ENCODE measurements around the gene GRB10.

GRB10 gene

GRCh38 chr7:50618281-50618680 lies 164.4 kb downstream of the GRB10 start:
- no peak for TF ChIP-seq CTCF (IDR thresholded peaks at IDR 0.05; ENCODE audit: insufficient read depth, missing control alignments)
- no peak for FAIRE-seq

GRCh38 chr7:50615519-50616080 lies 167.1 kb downstream of the GRB10 start:
- DNase-seq (ENCODE audit: insufficient read length, low spot score) (no peak), FAIRE-seq (no peak)
- TF ChIP-seq CTCF (IDR thresholded peaks at IDR 0.05; ENCODE audit: insufficient read depth, missing control alignments): no peak

More at GRCh38 chr7:50618281-50618680, 164.4 kb downstream of the GRB10 start:
- no peak for DNase-seq (ENCODE audit: insufficient read length, low spot score)

DNA sequence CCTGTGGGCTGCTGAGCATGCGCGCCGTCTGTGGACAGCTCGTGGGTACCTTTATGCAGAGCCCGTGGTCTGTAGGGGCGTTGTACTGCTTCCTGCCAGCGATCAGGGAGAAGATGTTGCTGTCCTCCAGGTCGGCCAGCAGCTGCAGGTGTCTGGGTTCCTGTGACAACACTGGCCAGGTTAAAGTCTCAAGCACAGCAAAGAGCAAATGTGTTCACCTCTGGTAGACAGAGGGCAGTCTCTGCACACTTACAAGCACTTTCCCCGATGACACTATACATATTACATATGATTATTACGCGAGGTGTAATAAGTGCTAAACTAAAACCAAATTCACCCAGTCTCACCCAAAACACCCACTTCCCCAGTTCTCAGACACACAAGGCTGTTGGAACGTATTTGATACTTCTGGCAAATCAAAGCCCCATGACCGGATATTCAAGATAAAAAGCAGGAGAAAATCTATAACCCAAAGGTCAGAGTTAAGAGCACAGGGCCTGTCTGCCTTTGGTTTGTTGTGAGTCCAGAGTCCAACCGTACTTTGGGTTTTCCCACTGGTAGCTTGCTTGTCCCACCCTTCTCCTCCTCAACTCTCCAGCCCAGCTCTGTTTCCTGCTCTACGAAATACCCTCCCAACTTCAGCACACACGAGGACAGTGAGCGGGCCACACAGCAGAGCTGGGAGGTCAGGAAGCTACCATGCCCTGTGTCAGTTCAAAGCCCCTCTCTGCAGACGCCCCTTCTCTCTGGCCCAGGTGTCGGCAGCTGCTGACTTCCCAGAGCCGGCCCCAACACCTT lies 167.8 kb downstream of the GRB10 start:
- DNase-seq (ENCODE audit: insufficient read length, low spot score) (no peak), FAIRE-seq (no peak)
- peak; percentile 8 for TF ChIP-seq CTCF (IDR thresholded peaks at IDR 0.05; ENCODE audit: insufficient read depth, missing control alignments)

DNA sequence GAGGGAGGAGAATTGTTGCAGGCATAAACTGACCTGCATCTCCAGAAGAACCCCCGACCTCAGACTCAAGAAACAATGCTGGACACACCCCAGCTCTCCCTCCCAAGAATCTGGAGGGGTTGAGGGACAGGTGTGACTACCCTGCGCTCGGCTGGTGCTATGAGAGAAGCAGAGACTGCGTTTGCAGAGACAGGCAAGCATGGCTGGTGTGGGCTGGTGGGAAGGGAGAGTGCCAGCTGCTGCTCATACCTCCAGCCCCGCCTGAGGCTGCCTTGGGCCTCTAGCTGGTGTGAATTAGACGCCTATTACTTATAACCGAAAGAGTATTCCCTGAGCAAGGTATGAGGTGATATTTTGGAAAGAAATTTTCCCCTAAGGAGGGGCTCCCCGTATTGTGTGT lies 169.2 kb downstream of the GRB10 start:
- DNase-seq (ENCODE audit: insufficient read length, low spot score): no peak
- no peak for TF ChIP-seq CTCF (IDR thresholded peaks at IDR 0.05; ENCODE audit: insufficient read depth, missing control alignments)
- no peak for FAIRE-seq

- no peak for TF ChIP-seq CTCF (IDR thresholded peaks at IDR 0.05; ENCODE audit: insufficient read depth, missing control alignments)
- FAIRE-seq (no peak), DNase-seq (ENCODE audit: insufficient read length, low spot score) (no peak)
Measured at GRCh38 chr7:50612704-50613103, 170.0 kb downstream of the GRB10 start.

DNA sequence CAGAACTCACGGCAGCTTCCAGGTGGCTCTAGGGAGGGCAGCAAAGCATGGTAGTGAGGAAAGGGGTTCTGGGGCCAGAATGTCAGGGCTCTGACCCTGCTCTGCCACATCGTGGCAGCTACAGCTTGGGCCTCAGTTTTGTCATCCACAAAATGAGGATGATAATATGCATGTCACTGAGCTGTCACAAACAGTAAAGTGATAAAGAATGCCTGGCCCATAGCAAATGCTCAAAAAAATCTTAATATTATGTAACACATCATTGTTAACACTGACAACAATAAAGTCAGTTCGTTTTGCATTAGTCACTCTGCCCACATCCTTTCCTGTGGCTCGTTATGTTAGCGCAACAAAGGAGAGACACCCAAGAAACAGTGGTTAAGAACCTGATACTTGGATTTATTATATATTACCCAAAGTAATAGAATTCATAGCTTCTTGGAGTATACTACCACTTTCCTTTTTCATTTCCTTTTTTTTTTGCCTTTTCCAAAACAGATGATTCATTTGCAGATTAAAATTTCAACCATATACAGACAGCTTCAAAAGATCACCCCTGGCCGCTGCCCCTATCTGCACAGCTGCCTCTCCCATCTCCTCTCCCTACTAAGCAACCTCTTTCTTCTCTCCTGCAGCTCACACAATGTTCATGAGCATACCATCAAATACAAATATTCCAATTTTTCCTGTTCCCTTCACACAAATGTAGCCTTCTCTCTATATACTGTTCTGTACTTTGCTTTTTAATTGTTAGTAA lies 172.0 kb downstream of the GRB10 start:
- TF ChIP-seq CTCF (IDR thresholded peaks at IDR 0.05; ENCODE audit: insufficient read depth, missing control alignments): no peak
- FAIRE-seq (no peak), DNase-seq (ENCODE audit: insufficient read length, low spot score) (no peak)

Data from D721Med (cell line).